Glutamatergic neuron (in vitro differentiated cells): ENCODE measurements around the gene ELF1. TPM values are rescaled to one million over a fixed set of nuclear protein-coding genes. Genes with fewer than 3 reads are reported as not detected.

ENCODE experiments used
- DNase-seq: peaks from one replicate; pipeline ENCODE4 v3.0.0; 2022
- H3K27ac Mint-ChIP-seq: one replicate; pipeline ENCODE4 v1.8.0; 2020; ENCODE audit warnings: mild to moderate bottlenecking, mixed read lengths, inconsistent platforms; ENCODE audit not compliant: unreplicated experiment
- H3K27me3 Mint-ChIP-seq: one replicate; pipeline ENCODE4 v1.8.0; 2020; ENCODE audit warnings: mild to moderate bottlenecking, moderate library complexity, mixed read lengths, inconsistent platforms; ENCODE audit not compliant: unreplicated experiment
- H3K36me3 Mint-ChIP-seq: one replicate; pipeline ENCODE4 v1.8.0; 2020; ENCODE audit warnings: mild to moderate bottlenecking, mixed read lengths, inconsistent platforms; ENCODE audit not compliant: unreplicated experiment
- H3K4me1 Mint-ChIP-seq: one replicate; pipeline ENCODE4 v1.8.0; 2020; ENCODE audit warnings: mild to moderate bottlenecking, low read depth, mixed read lengths, inconsistent platforms; ENCODE audit not compliant: unreplicated experiment
- H3K4me3 Mint-ChIP-seq: one replicate; pipeline ENCODE4 v1.8.0; 2020; ENCODE audit warnings: mild to moderate bottlenecking, mixed read lengths, inconsistent platforms; ENCODE audit not compliant: unreplicated experiment
- H3K9me3 Mint-ChIP-seq: one replicate; pipeline ENCODE4 v1.8.0; 2020; ENCODE audit warnings: mild to moderate bottlenecking, moderate library complexity, mixed read lengths, inconsistent platforms; ENCODE audit not compliant: unreplicated experiment
- CTCF ChIP-seq: fragments of 200-600 bp; sonication (generic); IDR thresholded peaks from one replicate; pipeline ENCODE4 v1.5.0; 2021; ENCODE audit not compliant: partially characterized antibody, unreplicated experiment
- total RNA-seq: library from RNA; stranded (reverse); fragmentation: NEBNext Ultra II Directional; extraction: Animal tissue kit (Norgen Biotek cat#: 25700); gene quantifications from one replicate; pipeline ENCODE4 v1.2.1, GENCODE V29; 2021; ENCODE audit not compliant: unreplicated experiment

ELF1 gene
- total RNA-seq, 1 donor from 2014 or later = 9.8 TPM

- Mint-ChIP-seq H3K27me3 (no peaks in the 10 kb centered on the region), H3K4me1 (no peaks in the 10 kb centered on the region), H3K4me3 (no peak overlapping the region), H3K36me3 (no peaks in the 10 kb centered on the region), H3K27ac (no peak overlapping the region), H3K9me3 (no peaks in the 10 kb centered on the region)
- no peak for DNase-seq
- no peak for TF ChIP-seq CTCF
Measured at GRCh38 chr13:40966298-40966697, 52.8 kb downstream of the ELF1 start.

- DNase-seq = no peak
- H3K4me3 Mint-ChIP-seq = no peak overlapping the region
- no peaks in the 10 kb centered on the region for H3K36me3 Mint-ChIP-seq
- no peak for TF ChIP-seq CTCF
- H3K27me3 Mint-ChIP-seq = no peaks in the 10 kb centered on the region
- H3K9me3 Mint-ChIP-seq = no peaks in the 10 kb centered on the region
- no peaks in the 10 kb centered on the region for H3K4me1 Mint-ChIP-seq
- H3K27ac Mint-ChIP-seq = no peak overlapping the region
Measured at GRCh38 chr13:40963927-40964326, 55.2 kb downstream of the ELF1 start.

- TF ChIP-seq CTCF = no peak
- H3K27me3 Mint-ChIP-seq = peaks cover 2% of the 10 kb centered on the region
- H3K4me1 Mint-ChIP-seq = no peaks in the 10 kb centered on the region
- peaks cover 8% of the 10 kb centered on the region for H3K36me3 Mint-ChIP-seq
- H3K4me3 Mint-ChIP-seq = no peak overlapping the region
- H3K27ac Mint-ChIP-seq = no peak overlapping the region
- no peak for DNase-seq
- H3K9me3 Mint-ChIP-seq = no peaks in the 10 kb centered on the region
Measured at GRCh38 chr13:40961826-40962225, 57.3 kb downstream of the ELF1 start.

- H3K4me3 Mint-ChIP-seq = no peak overlapping the region
- H3K27me3 Mint-ChIP-seq = peaks cover 2% of the 10 kb centered on the region
- H3K27ac Mint-ChIP-seq = no peak overlapping the region
- peaks cover 8% of the 10 kb centered on the region for H3K36me3 Mint-ChIP-seq
- H3K9me3 Mint-ChIP-seq = no peaks in the 10 kb centered on the region
- DNase-seq = no peak
- H3K4me1 Mint-ChIP-seq = no peaks in the 10 kb centered on the region
- no peak for TF ChIP-seq CTCF
Measured at GRCh38 chr13:40961214-40961613, 57.9 kb downstream of the ELF1 start.

- H3K36me3 Mint-ChIP-seq = peaks cover 8% of the 10 kb centered on the region
- no peak overlapping the region for H3K27ac Mint-ChIP-seq
- H3K9me3 Mint-ChIP-seq = no peaks in the 10 kb centered on the region
- no peak for TF ChIP-seq CTCF
- no peak overlapping the region for H3K4me3 Mint-ChIP-seq
- H3K27me3 Mint-ChIP-seq = peaks cover 2% of the 10 kb centered on the region
- H3K4me1 Mint-ChIP-seq = no peaks in the 10 kb centered on the region
- no peak for DNase-seq
Measured at GRCh38 chr13:40960716-40961115, 58.4 kb downstream of the ELF1 start.
